Cerebellar nuclear complex (tissue), 1 donor: ENCODE data around the gene NIN.

Experiments used
- DNase-seq, 2 experiments: peaks; one replicate each; lab custom pipeline; 2025; lab: John Stamatoyannopoulos, UW

NIN gene

DNA sequence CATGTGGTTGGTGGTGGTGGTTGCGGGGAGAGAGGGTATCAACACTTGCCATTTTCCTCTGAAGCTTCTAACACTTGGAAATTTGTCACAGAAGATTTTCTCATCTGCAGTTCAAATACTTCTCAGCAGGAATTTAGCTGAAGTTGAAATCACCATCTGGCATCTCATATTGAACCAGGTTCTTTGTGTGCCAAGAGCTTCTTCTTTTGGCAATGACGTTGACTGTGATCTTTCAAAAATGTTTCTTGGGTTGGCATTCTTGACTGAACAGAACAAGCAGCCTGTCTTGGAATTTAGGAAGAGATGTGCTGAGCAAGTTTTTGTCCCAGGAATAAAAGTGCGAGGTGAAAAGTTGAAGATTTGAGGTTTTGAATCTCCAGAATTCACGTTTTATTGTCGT lies 8.7 kb upstream of the NIN start:
- no peak for DNase-seq

DNA sequence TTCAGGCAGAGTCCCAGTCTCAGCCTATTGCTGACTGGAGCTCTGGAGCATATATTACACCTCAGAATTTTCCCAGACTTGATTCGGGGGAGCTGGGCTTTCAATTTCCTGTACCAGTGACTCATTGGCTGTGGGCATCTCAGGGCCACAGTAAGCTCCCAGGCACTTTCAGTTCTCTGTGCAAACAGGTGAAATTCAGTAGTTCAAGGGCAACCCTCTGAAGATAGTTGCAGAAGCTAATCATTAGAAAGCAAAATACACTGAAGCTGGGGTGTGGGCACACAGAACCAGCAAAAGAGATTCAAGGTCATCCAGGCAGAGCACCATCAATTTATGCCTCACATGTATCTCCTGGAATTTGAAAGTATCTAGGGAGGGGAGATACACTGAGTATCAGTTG lies 8.1 kb upstream of the NIN start:
- no peak for DNase-seq

DNA sequence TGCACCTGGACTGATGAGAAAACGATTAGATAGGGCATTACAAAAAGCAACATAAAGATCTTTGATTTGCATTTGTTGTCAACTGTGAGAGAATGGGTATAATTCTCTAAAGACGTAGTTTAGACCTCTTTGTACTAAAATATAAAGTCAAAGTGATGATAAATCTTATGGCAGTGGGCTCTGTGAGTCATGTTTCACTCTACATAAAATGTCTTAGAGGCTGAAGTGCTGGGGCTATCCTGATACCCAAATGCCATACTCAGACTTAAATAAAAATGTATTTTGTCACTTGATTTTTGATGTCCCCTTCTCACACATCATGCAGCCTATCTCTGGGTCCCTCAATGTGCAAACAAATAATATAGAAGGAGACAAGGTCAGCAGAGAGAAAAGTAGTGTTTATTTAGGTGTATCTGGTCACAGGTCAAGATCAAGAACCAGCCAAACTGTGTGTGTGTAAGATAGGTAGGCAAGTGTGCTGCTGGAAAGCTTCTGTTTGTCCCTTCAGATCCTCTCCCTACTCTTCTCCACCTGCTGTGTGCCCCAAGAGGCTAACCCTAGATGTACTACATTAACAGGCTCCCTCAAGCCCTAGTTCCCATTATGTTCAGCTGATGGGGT lies 7.0 kb upstream of the NIN start:
- DNase-seq, result no peak

DNA sequence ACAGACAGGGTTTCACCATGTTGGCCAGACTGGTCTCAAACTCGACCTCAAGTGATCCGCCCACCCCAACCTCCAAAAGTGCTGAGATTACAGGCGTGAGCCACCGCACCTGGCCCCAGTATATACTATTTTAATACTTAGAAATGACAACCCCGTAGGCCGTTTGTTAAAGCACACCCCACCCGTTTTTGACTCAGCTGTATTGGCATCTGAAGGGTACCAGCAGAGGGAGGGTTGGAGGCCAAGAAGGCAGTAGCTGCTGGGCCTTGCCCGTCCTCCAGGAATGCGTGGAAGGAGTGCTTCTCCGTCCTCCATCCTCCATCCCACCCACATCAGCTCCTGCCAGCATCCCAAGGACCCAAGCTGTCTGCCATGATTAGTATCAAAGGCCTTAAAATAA lies 6.3 kb upstream of the NIN start:
- DNase-seq, result no peak

DNA sequence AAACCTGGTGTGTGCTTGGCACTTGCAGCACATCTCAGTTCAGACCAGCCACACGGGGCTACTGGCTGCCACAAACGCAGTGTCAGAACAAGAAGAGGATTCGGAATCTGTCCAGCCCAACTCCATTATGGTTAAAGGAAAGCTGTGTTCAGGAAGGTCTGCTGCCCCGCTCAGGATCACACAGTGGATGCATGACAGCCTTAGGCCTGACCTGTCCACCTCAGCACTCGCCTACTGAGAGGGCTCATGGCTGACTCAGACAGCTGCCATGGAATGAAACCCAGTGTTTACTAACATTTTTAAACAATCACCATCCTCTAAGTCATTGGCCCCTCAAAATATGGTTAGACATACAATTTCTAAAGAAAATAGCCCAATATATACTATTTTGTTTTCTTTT lies 5.6 kb upstream of the NIN start:
- DNase-seq, result no peak

DNA sequence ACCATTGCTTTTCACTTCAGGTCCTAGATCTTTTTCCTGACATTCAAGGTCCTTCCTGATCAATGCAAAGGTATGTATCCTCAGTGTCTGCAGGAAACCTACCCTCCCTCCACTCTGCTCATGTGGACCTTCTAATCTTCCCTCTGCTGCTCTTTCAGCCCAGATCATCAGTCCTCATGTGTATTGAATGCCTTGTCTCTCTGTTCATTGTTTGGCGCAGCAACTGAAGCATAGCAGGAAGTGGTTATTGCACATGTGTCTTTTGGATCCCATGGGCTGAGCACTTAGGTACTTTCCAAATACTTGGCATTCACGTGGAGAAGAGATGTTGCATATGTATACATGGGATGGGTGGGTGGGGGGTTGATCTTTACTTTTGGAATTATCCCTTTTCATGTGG lies 4.3 kb upstream of the NIN start:
- DNase-seq, result no peak

DNA sequence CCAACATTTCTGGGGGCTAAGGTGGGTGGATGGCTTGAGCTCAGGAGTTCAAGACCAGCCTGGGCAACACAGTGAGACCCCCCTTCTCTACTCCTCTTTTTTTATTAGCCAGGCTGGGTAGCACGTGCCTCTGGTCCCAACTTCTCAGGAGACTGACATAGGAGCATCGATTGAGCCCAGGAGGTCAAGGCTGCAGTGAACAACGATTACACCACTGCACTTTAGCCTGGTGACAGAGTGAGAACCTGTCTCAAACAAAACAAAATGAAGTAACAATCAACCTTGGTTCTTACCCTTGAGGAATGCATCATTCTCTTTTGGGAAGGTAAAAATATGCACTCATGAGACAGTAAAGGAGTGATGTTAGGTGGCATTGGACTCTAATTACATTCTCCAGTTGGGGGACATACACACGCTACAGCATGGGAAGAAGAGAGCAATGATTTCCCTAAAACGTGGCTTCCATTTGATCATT lies 3.9 kb upstream of the NIN start:
- no peak for DNase-seq

DNA sequence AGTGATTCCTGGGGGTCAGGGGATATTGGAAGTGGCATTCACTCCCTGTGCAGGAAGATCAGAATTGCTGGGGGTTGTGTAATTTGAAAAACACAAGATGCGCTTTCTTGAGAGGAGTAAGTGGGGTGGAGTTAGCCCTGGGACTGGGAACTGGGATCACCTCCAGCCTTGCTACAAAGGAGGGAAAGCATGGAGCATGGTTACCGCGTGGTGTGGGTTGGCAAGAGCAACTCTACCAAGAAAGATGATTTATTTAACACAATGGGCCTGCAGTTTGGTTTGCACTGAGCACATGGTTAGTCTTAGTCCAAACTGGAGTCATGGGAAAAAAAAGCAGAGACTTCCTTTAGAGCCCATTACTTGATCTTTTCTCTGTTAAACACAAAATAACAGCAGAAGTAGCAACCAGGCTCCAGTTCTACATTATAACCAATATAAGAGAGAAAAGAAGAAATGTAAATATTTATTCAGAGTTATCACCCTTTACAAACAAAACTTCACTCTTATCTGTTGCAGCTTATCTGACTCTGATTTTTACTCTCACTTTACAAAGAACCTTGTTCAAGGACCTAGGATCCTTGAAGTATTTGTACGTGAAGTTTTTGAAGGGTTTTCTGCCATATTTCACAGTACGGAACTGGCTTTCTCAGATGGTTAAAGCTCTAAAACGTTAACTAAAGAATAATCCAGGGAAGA lies 2.1 kb upstream of the NIN start:
- DNase-seq, result no peak

DNA sequence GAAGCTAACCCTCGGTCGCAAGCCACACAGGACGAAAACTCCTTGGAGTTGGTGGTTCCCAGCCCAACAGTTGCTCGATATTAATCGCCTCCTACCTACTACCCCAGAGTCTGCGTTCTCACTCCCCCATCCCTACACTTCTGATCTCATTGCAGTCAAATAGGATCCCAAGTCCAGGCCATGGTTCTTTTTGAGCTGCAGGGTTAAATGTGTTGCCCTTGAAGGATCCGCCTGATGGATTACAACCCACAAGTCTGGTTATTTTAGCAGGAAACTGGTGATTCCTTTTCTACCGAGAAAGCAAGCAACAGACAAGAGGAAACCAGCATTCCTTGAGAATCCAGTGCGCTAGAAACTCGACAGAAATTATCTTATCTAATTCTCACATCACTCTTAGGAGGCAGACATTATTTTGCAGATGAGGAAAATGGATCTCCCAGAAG lies 785 bp upstream of the NIN start:
- DNase-seq, result no peak

DNA sequence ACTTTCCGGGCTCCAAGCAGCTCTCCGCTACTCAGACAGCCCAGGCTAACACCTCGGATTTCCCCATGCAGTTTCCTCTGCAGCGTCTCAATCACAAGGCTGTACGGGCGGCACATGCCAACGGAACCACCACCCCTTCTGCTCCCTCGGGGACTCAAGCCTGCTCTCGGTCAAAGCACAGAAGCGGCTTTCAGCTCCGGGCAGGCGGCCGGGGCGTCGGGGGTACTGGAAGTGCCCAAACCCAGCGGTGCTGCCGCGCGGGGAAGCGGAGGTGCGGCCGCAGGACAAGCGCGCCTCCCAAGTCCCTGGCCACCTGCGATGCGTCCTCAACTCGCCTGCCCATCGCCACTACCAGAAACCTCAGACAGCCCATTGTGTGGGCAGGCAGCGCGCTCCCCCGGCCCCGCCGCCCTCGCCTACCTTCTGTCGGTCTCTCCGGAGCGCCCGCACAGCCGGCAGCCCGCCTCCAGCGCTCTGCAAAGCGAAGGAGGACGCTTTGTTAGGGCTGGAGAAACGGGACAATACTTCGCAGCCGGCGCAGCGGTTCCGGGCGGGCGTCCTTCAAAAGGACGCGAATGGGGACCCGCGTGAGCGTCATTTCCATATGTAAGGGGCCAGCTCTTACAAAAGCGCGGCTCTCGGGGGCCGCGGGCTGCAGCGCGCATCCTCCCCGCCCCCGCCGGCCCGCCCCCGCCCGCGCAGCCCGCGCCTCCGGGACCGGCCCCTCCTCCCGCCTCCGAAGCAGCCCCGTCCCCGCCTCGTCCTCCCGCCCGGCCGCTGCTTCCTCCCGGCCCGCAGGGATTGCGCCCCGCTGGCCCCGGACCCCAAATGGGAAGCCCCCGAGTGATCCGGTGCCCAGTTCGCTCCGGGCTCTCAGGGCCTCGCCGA lies 674 bp downstream of the NIN start:
- DNase-seq, result no peak

DNA sequence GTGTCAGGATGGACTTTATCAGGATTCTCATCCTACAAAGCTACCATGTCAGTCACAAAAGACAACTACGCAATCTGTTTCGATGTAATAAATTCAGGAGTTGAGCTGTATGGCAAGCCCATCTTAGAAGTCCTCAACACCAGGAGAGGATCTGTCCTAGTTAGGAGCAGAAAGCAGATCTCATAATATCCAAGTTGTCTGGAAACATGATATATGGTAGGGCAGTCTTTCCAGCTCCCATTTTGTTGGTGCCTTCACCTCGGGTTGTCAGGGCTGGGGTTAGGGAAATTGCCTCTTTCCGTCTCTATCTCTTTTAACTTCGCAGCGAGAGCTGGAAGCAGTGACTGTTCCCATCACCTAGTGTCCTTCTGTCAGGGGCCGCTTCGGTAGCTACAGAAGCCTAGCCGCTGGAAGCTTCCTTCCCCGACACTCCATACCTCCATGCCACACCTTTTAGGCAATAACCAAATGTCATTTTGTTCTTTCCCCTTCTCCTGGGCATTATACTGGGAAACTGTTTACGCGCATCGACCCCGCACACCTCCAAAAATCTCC lies 1.4 kb downstream of the NIN start:
- DNase-seq, result peak in 1 of 2 experiments; percentile 22

DNA sequence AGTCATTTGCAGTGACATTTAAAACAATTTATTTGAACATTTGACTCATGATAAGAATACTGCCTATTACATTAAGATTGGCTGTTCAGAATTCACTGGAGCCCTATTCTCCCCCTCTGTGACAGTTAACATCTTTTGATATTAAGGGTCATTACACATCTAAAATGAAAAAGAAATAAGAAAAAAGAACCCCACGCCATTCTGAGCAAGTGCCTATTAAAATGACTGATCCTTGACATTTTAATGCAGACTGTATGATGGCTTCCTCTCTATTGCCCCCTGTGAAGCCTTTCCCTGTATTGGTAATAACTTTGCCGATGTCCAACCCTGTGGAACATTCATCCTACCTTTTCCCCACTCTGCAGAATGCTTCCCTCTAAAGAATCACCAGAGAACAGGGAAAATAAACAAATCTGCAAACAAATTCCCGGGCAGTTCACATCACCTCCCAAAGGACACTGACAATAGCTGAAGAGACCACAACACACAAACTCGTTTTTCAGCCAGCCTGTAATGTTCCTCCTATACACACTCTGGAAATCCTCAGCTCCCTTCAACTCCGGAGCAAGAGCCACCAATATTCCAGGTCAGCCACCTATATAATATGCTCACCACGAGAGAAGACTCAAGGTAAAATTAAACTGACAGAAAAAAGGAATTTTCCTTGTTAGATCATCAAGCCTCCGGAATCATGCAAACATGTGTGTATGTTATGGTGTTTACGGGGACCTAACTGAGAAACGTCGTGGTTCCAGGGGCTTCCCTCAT lies 2.1 kb downstream of the NIN start:
- peak in 1 of 2 experiments; percentile 73 for DNase-seq

DNA sequence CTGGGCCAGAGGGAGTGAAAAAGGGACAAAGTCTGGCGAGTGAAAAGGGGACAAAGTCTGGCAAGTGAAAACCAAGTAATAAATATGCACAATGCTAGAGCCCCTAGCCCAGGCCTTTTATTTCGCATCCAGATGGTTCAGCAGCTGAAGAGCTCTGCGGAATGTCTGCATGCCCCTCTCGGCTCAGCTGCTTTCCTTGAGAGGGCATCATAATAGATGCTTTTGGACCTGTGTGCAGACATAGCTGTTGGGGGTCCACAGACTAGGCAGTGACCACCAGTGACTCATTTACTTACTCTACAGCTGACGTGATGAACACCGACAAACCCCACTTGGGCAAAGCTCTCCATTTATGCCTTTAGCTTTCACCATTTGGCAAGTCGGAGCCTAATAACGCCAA lies 4.3 kb downstream of the NIN start:
- DNase-seq, result no peak

DNA sequence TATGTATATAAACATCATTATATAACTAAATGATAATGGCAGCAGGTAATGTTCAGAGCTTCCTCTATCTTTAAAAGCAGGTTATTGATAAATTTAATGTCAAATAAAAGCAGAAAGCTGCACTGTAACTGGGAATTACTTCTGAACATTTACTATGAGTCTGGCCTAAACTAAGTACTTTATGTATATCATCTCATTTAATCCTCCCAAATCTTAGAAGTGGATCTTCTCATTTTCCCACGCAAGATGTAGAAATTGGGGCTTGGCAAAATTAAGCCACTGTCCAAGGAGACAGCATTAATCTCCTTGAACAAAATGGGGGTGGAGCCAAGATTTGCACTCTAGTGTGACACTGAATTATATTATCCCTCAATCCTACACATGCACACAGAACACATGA lies 5.7 kb downstream of the NIN start:
- no peak for DNase-seq

DNA sequence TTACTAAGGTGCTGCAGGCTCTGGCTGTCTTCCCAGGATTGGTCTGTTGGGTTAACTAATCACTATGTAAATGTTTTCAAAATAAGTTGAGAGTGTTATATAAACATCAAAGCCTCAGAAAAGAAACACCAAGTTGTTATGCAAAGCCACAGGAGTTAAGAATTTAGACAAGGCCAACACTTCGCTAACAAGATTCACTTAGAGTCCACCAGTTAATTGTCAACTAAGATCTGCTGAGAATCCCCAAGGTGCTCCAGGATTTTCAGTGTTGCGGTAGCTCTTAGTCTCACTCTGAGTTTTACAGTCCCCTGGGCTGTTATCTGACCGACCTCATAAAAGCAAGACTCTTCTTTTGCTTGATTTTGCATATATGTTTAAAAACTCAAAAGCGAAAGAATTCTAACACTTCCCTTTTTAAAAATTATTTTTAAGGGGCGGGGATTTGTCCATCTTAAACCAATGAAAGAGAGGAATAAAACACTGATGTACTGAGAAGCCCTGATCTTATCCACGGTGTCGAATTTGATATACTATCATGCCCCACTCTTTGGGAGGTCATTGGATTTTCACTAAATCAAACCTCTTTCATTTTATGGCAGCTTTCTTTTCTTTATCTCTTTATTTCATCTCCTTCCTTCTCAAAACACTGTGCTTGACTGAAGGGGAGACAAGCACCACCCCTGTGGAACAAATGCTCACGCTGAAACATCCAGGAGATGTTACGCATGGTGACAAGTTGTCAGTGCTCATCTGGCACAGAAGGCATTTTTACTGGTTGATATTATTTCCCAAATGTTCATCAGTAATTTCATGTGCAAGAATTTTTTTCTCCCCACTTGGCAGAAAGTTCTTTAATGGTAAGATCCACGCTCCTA lies 7.0 kb downstream of the NIN start:
- no peak for DNase-seq

DNA sequence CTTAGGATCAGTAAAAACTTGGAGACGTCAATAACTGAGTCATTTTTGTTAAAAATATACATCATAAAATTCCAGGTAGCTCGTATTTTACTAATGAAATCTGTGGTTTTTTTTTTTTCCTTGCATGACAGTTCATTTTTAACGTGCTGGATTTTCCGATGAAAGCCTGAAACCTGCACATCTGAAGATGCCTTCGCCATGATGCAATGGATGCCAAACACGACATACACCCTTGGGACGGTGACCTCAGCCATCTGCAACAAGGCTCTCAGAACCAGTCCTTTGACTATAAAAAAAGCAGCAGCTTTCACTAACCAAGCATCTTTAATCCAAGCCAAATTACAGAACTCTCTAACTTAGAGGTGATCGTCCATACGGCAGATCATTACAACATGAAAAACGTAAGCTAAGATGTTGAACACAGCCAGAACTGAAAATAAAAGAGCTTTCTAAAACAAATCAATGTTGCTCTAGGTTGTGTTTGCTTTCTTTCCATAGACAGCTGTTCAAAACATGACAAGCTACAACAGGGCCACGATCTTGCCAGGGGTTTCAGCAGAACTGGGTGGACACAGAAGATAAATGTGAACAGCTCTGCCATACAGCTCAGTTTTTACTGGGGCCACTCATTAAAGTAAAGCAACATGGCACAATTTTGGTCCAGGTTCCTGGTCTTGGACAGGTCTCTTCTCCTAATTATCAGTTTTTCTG lies 7.8 kb downstream of the NIN start:
- no peak for DNase-seq

DNA sequence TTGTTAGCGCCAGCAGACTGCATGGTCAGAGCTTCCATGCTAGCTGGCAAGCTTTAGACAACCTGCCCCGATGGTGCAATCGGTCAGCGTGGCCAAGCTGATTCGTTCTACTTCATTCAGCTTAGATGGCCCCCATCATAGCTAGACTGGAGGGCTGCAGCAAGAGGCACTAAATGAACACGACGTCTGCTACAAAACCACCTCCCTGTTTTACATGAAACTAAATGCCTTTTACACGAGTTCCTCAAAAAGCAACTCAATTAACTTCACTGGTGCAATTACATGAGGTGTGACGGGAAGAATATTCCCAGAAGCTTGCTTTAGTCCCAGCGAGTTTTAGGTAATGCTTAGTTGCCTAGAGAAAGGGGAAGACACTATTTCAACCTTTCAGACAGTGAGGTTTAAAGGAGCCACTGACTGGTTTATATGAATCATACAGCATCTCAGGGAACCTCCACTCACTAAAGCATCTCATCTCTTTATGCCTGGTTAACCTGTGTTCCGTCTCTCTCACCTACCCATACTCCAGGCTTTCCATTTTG lies 8.4 kb downstream of the NIN start:
- no peak for DNase-seq

DNA sequence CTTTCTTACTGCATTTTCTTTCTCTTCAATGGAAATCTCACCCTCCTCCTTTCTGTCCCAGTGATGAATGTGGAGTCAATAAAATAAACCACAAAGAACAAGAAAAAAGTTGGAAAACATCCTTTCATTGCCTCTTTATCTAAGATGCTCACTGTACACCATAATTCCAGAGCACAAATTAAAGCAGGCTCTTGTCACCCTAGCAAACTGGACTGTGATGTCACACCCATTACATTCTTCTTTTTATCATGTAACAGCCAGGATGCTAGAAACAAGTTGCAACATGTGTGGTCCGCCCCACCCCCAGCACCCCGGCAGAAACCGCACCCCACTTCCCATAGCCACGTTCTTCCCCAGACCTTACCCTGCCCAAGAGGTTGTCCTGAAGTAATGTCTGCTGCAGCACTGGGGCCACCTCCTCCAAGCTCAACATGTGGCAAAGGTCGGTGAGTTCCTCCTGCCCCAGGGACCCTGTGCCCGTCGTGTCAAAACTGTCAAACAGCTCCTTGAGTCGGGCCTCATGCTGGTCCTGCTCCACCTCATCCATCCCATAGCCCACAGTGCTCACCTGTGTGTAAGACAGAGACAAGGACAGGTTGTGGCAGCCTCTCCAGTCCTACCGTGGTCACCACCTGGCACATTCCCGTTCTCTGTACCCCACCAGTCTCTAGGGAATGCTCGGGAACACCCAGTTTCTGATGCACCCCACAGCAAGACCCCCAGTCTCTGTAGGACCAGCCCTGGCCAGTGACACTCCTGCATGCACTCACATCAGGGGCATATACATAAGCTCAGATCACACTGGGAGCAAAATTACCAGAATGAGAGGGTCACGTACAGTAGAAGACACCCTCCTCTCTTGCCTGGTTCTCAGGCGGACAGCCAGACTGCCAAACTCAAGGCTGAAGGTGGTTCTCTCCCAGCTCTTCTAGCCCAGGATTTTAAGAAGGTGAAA lies 9.2 kb downstream of the NIN start:
- no peak for DNase-seq
